Measurements from ENCODE around the gene BCLAF1.

GRCh38 chr6:136284909-136285308, 4.7 kb downstream of the BCLAF1 start:
- no peak for TF ChIP-seq POLR2AphosphoS5 (IDR thresholded peaks at IDR 0.05)
- TF ChIP-seq, protein P1, sequence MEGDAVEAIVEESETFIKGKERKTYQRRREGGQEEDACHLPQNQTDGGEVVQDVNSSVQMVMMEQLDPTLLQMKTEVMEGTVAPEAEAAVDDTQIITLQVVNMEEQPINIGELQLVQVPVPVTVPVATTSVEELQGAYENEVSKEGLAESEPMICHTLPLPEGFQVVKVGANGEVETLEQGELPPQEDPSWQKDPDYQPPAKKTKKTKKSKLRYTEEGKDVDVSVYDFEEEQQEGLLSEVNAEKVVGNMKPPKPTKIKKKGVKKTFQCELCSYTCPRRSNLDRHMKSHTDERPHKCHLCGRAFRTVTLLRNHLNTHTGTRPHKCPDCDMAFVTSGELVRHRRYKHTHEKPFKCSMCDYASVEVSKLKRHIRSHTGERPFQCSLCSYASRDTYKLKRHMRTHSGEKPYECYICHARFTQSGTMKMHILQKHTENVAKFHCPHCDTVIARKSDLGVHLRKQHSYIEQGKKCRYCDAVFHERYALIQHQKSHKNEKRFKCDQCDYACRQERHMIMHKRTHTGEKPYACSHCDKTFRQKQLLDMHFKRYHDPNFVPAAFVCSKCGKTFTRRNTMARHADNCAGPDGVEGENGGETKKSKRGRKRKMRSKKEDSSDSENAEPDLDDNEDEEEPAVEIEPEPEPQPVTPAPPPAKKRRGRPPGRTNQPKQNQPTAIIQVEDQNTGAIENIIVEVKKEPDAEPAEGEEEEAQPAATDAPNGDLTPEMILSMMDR (IDR thresholded peaks at IDR 0.05), result no peak
- no peak for TF ChIP-seq POLR2A (IDR thresholded peaks at IDR 0.05)
